GM12873 (cell line): ENCODE measurements around the gene CNTNAP2.

Source experiments
- CTCF ChIP-seq: IDR thresholded peaks from 2 replicates; pipeline ENCODE4 v1.5.1; 2012; ENCODE audit warnings: low read depth, mild to moderate bottlenecking, moderate library complexity, low read length, control low read depth; ENCODE audit not compliant: insufficient read depth; ENCODE audit errors: missing control alignments

CNTNAP2 gene

GRCh38 chr7:148110097-148110868 is 1993.7 kb downstream of the CNTNAP2 start:
- no peak for TF ChIP-seq CTCF

- TF ChIP-seq CTCF = no peak
Observed at GRCh38 chr7:148114804-148115203, 1998.2 kb downstream of the CNTNAP2 start.

- TF ChIP-seq CTCF = no peak
Observed at GRCh38 chr7:148115308-148115707, 1998.7 kb downstream of the CNTNAP2 start.

- TF ChIP-seq CTCF = no peak
Observed at GRCh38 chr7:148116195-148116594, 1999.6 kb downstream of the CNTNAP2 start.

- no peak for TF ChIP-seq CTCF
Observed at GRCh38 chr7:148116829-148117403, 2000.3 kb downstream of the CNTNAP2 start.

GRCh38 chr7:148118371-148118770 is 2001.8 kb downstream of the CNTNAP2 start:
- no peak for TF ChIP-seq CTCF

GRCh38 chr7:148121401-148121800 is 2004.8 kb downstream of the CNTNAP2 start:
- TF ChIP-seq CTCF = no peak
